ENCODE data around the gene MYO5A.
"Not testable (repeated sequence)": the region's sequence is repeated elsewhere in the genome, so short reads cannot be mapped to it uniquely, and the experiment has no call there.

The MYO5A gene

GRCh38 chr15:52416566-52416965 lies 112.1 kb downstream of the MYO5A start:
- DNase-seq, result not testable (repeated sequence)

- no peak for DNase-seq
These were observed 113.1 kb downstream of the MYO5A start for GRCh38 chr15:52415628-52416027.

- no peak for DNase-seq
These were observed 113.7 kb downstream of the MYO5A start for GRCh38 chr15:52414936-52415335.

GRCh38 chr15:52408823-52409222 lies 119.9 kb downstream of the MYO5A start:
- DNase-seq, result no peak

GRCh38 chr15:52407374-52407773 lies 121.3 kb downstream of the MYO5A start:
- no peak for DNase-seq

- DNase-seq, result no peak
These were observed 122.1 kb downstream of the MYO5A start for GRCh38 chr15:52406601-52407000.

GRCh38 chr15:52405856-52406255 lies 122.8 kb downstream of the MYO5A start:
- DNase-seq, result no peak

- no peak for DNase-seq
These were observed 131.6 kb downstream of the MYO5A start for GRCh38 chr15:52397118-52397517.

GRCh38 chr15:52394118-52394517 lies 134.6 kb downstream of the MYO5A start:
- DNase-seq, result no peak

- no peak for DNase-seq
These were observed 136.5 kb downstream of the MYO5A start for GRCh38 chr15:52392008-52392687.

GRCh38 chr15:52391069-52391468 lies 137.6 kb downstream of the MYO5A start:
- DNase-seq, result no peak

GRCh38 chr15:52385670-52386069 lies 143.0 kb downstream of the MYO5A start:
- no peak for DNase-seq

- no peak for DNase-seq
These were observed 145.5 kb downstream of the MYO5A start for GRCh38 chr15:52383100-52383588.

GRCh38 chr15:52382647-52383046 lies 146.0 kb downstream of the MYO5A start:
- no peak for DNase-seq

GRCh38 chr15:52379395-52380106 lies 149.1 kb downstream of the MYO5A start:
- no peak for DNase-seq

GRCh38 chr15:52378746-52379394 lies 149.8 kb downstream of the MYO5A start:
- DNase-seq, result no peak

- no peak for DNase-seq
These were observed 158.7 kb downstream of the MYO5A start for GRCh38 chr15:52370010-52370409.

- DNase-seq, result no peak
These were observed 159.2 kb downstream of the MYO5A start for GRCh38 chr15:52369455-52369854.

- no peak for DNase-seq
These were observed 159.7 kb downstream of the MYO5A start for GRCh38 chr15:52369030-52369429.

GRCh38 chr15:52368402-52368801 lies 160.3 kb downstream of the MYO5A start:
- DNase-seq, result no peak

- no peak for DNase-seq
These were observed 166.2 kb downstream of the MYO5A start for GRCh38 chr15:52362497-52362896.

GRCh38 chr15:52361975-52362494 lies 166.6 kb downstream of the MYO5A start:
- no peak for DNase-seq

GRCh38 chr15:52361494-52361893 lies 167.2 kb downstream of the MYO5A start:
- no peak for DNase-seq

Data from cortex of kidney (tissue), 1 donor.